Measurements from ENCODE around the gene B3GAT1. TPM values are rescaled to one million over a fixed set of nuclear protein-coding genes. Genes with fewer than 3 reads are reported as not detected.

B3GAT1 gene
- total and polyA plus RNA-seq, 9 donors, result 0.09 to 0.86 (median 0.27) TPM

DNA sequence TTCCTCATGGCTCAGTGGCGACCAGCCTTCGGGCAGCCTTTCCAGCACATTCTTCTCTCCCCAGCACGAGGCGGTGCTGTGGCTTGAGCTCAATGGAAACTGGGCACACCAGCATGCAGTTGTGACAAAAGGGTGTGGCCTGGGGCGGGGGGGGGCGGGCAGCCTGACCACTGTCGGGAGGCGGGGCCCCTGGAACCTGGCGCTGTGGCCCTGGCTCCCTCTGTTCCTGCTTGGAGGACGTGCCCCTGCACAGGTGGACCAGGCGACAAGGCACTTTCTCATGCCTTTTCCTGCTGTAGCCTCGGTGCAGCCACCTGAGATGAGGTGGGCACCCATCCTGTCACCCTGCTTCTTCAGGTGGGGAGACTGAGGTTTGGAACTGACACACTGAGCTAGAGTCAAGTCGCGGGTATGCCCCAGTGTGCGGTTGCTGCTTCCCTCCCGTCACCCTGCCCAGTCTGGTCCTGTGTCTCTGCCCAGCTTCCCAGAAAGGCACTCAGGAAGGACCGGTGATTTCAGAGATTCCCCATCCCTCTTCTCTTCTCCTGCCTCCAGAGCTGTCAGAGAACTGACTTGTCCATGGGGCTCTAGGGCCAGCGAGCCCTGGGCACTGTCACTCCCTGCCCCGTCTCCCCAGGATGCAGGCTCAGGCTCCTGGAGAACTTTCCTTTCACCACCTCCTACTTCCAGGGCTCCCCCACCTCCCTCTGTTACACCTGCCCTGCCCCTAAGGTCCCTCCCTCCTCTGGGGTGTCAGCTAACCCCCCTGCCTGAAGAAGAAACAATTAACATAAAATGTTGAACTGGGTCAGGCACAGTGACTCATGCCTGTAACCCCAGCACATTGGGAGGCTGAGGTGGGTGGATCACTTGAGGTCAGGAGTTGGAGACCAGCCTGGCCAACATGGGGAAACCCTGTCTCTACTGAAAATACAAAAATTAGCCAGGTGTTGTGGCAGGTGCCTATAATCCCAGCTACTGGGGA lies 9.9 kb downstream of the B3GAT1 start:
- Histone ChIP-seq H3K36me3 (ENCODE audit: control insufficient read depth, insufficient read depth, low read length) (no peaks in the 10 kb centered on the region), H3K4me1 (ENCODE audit: control insufficient read depth, insufficient read depth, low read length) (no peaks in the 10 kb centered on the region), H3K27ac (ENCODE audit: low read length) (no peak overlapping the region), H3K9me3 (replicated peaks; ENCODE audit: control insufficient read depth, low read depth, low read length) (no peaks in the 10 kb centered on the region), H3K27me3 (ENCODE audit: control insufficient read depth, insufficient read depth, low read length) (peaks cover 2% of the 10 kb centered on the region), H3K4me3 (ENCODE audit: low read length) (no peak overlapping the region)
- no peak for DNase-seq
- WGBS (ENCODE audit: insufficient coverage), result 68% methylated on average over 16 of the region's 19 CpGs

DNA sequence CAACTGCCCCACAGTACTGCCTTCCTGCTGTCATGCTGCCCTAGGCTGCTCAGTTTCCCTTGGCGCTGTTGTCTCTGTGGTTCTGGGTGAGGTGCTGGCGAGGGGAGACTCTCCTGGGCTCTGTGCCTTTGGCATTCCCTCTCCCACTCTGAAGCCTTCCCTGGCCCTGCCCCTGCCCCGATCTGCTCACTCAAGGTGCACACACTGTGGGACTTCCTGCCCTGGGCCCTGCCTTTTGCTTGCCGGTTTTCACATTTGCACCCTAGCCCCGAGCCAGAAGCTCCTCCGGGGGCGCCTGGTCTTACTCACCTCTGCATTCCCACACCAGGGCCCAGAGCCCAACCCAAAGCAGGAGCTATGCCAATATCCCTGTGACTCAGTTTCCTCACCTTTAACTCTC lies 12.0 kb downstream of the B3GAT1 start:
- no peaks in the 10 kb centered on the region for H3K27me3 ChIP-seq (ENCODE audit: control insufficient read depth, insufficient read depth, low read length)

DNA sequence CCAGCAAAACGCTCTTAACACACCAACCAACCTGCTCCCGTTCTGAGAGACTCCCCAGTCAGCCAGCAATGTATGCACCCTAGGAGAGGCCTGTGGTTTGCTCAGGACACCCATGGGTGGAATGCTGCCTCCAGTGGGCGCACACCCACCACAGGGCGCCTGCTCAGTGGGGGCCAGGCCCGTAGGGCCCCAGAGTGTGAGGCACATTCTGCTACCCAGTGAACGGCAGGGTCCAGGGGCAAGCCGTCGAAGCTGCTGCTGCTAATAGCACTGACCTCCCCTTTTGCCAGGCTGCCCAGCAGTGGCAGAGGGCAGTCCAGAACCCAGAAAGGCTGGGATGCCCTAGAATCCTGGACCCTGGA lies 12.8 kb downstream of the B3GAT1 start:
- Histone ChIP-seq H3K36me3 (ENCODE audit: control insufficient read depth, insufficient read depth, low read length) (no peaks in the 10 kb centered on the region), H3K4me3 (ENCODE audit: low read length) (no peak overlapping the region), H3K27me3 (ENCODE audit: control insufficient read depth, insufficient read depth, low read length) (no peaks in the 10 kb centered on the region), H3K9me3 (replicated peaks; ENCODE audit: control insufficient read depth, low read depth, low read length) (no peaks in the 10 kb centered on the region), H3K4me1 (ENCODE audit: control insufficient read depth, insufficient read depth, low read length) (no peaks in the 10 kb centered on the region), H3K27ac (ENCODE audit: low read length) (no peak overlapping the region)
- no peak for DNase-seq
- WGBS (ENCODE audit: insufficient coverage), result 80% methylated on average over 8 of the region's 8 CpGs

More for the DNA sequence above, 12.0 kb downstream of the B3GAT1 start:
- H3K4me3 ChIP-seq (ENCODE audit: low read length), result no peak overlapping the region
- H3K27ac ChIP-seq (ENCODE audit: low read length), result no peak overlapping the region
- H3K4me1 ChIP-seq (ENCODE audit: control insufficient read depth, insufficient read depth, low read length), result no peaks in the 10 kb centered on the region
- no peak for DNase-seq
- H3K36me3 ChIP-seq (ENCODE audit: control insufficient read depth, insufficient read depth, low read length), result no peaks in the 10 kb centered on the region
- 85% methylated on average over 6 of the region's 7 CpGs for WGBS (ENCODE audit: insufficient coverage)
- H3K9me3 ChIP-seq (replicated peaks; ENCODE audit: control insufficient read depth, low read depth, low read length), result no peaks in the 10 kb centered on the region

DNA sequence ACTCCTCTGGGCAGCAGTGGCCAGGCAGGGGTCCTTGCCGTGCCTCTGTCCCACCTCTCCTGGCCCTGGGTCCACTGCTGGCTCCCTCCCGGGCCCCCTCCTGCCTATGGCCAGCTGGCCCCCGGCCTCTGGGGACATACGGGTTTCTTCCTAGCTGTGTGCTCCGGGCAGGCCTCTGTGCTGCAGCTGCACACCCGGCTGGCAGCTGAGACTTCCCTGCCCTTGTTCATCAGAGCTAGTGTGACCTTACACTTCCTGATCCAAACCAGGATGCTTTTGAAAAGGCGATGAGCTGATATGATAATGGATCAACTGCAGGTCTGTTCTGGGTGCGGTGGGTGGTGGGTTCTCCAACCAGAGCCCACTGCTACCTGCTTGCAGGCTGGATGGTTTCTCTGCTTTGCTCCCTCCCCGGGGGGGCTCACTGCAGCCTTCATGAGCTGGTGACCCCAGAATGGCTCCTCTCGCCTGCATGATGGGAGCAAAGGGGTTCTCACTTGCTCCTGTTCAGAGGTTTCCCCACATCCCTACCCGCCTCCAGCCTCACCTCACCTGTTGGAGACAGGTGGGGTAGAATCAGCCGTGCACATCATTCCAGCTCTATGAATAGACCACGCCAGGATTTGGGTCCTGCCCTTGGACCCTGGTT lies 13.3 kb downstream of the B3GAT1 start:
- no peaks in the 10 kb centered on the region for H3K9me3 ChIP-seq (replicated peaks; ENCODE audit: control insufficient read depth, low read depth, low read length)
- WGBS (ENCODE audit: insufficient coverage), result 61% methylated on average over 11 of the region's 13 CpGs
- H3K4me1 ChIP-seq (ENCODE audit: control insufficient read depth, insufficient read depth, low read length), result no peaks in the 10 kb centered on the region
- no peaks in the 10 kb centered on the region for H3K36me3 ChIP-seq (ENCODE audit: control insufficient read depth, insufficient read depth, low read length)
- H3K27ac ChIP-seq (ENCODE audit: low read length), result no peak overlapping the region
- no peak overlapping the region for H3K4me3 ChIP-seq (ENCODE audit: low read length)
- no peak for DNase-seq
- H3K27me3 ChIP-seq (ENCODE audit: control insufficient read depth, insufficient read depth, low read length), result no peaks in the 10 kb centered on the region

DNA sequence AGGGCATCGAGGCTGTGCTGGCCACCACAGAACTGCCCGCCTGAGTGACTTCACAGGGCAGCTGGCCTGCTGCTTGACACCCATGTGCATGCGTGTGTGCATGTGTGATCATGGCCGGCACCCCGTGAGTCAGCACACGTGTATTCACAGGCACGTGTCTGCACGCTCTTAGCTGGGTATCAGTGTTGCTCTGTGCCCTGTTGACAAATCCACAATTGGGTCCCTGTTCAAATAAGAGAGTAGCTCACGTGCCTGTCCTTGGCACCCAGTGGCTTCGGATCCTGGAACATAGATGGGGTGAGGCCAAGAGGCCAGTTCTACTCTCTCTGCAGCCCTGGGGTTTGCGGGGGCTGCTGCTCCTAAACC lies 14.0 kb downstream of the B3GAT1 start:
- Histone ChIP-seq H3K9me3 (replicated peaks; ENCODE audit: control insufficient read depth, low read depth, low read length) (no peaks in the 10 kb centered on the region), H3K4me3 (ENCODE audit: low read length) (no peak overlapping the region), H3K4me1 (ENCODE audit: control insufficient read depth, insufficient read depth, low read length) (no peaks in the 10 kb centered on the region), H3K27me3 (ENCODE audit: control insufficient read depth, insufficient read depth, low read length) (peaks cover 3% of the 10 kb centered on the region), H3K36me3 (ENCODE audit: control insufficient read depth, insufficient read depth, low read length) (no peaks in the 10 kb centered on the region), H3K27ac (ENCODE audit: low read length) (no peak overlapping the region)
- no peak for DNase-seq
- WGBS (ENCODE audit: insufficient coverage), result 91% methylated on average over 8 of the region's 11 CpGs

DNA sequence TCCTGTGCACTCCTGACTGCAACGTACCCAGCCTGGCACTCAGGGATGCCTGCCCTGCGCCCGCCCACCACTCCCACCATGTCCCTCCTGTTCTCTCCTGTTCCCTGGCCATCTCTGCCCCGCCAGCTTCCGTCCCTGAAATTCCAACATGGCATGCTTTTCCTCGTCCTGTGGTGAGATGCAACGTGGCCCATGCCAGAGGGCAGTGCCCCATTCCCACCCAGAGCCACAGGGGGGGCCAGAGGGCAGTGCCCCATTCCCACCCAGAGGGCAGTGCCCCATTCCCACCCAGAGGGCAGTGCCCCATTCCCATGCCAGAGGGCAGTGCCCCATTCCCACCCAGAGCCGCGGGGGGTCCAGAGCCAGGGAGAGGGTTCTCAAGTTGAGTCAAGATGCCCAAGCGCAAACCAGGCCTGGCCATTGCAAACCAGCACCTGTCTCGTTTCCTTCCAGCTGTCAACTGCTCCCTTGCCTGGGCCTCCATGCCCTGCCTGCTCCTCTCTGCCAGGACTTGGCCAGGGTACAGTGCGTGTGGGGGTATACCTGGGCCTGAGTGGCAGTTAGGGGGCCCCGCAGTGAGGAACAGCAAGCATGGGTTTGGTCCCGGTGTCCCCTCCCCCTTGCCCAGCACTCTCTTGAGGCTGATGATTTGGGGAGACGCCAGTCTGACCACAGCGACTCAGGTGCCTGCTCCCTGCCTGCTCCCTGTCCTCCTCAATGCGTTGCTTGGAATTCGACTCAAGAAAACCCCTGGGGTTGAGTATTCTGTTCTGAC lies 14.6 kb downstream of the B3GAT1 start:
- DNase-seq, result no peak
- H3K9me3 ChIP-seq (replicated peaks; ENCODE audit: control insufficient read depth, low read depth, low read length), result no peaks in the 10 kb centered on the region
- H3K4me3 ChIP-seq (ENCODE audit: low read length), result no peak overlapping the region
- H3K27ac ChIP-seq (ENCODE audit: low read length), result no peak overlapping the region
- no peaks in the 10 kb centered on the region for H3K4me1 ChIP-seq (ENCODE audit: control insufficient read depth, insufficient read depth, low read length)
- 84% methylated on average over 17 of the region's 18 CpGs for WGBS (ENCODE audit: insufficient coverage)
- peaks cover 3% of the 10 kb centered on the region for H3K27me3 ChIP-seq (ENCODE audit: control insufficient read depth, insufficient read depth, low read length)
- H3K36me3 ChIP-seq (ENCODE audit: control insufficient read depth, insufficient read depth, low read length), result no peaks in the 10 kb centered on the region

- Histone ChIP-seq H3K27ac (ENCODE audit: low read length) (no peak overlapping the region), H3K4me1 (ENCODE audit: control insufficient read depth, insufficient read depth, low read length) (no peaks in the 10 kb centered on the region), H3K4me3 (ENCODE audit: low read length) (no peak overlapping the region), H3K36me3 (ENCODE audit: control insufficient read depth, insufficient read depth, low read length) (no peaks in the 10 kb centered on the region), H3K27me3 (ENCODE audit: control insufficient read depth, insufficient read depth, low read length) (peaks cover 5% of the 10 kb centered on the region), H3K9me3 (replicated peaks; ENCODE audit: control insufficient read depth, low read depth, low read length) (no peaks in the 10 kb centered on the region)
- no peak for DNase-seq
- WGBS (ENCODE audit: insufficient coverage), result 88% methylated on average over 12 of the region's 12 CpGs
Observed at GRCh38 chr11:134395002-134395401, 17.0 kb downstream of the B3GAT1 start.

GRCh38 chr11:134394311-134394710 lies 17.7 kb downstream of the B3GAT1 start:
- peaks cover 5% of the 10 kb centered on the region for H3K27me3 ChIP-seq (ENCODE audit: control insufficient read depth, insufficient read depth, low read length)
- 67% methylated on average over 9 of the region's 10 CpGs for WGBS (ENCODE audit: insufficient coverage)

DNA sequence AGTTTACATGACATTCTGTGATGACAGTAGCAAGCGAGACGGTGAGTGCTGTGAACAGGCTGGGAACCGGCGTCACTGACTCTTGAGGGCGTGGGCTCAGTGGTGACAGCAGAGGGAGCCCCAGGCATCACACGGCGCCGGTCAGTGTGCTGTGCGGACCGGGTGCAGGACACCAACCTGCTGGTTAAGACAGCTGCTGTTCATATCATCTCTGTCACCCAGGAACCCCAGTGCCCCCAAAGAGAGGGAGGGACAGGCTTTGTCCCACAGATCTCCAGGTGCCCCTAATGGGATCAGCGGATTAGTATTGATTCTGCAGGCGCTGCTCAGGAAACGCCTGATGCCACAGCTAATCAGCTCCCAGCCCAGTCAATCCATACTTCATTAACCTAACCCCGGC lies 18.4 kb downstream of the B3GAT1 start:
- Histone ChIP-seq H3K27me3 (ENCODE audit: control insufficient read depth, insufficient read depth, low read length) (peaks cover 5% of the 10 kb centered on the region), H3K4me3 (ENCODE audit: low read length) (no peak overlapping the region), H3K4me1 (ENCODE audit: control insufficient read depth, insufficient read depth, low read length) (no peaks in the 10 kb centered on the region), H3K9me3 (replicated peaks; ENCODE audit: control insufficient read depth, low read depth, low read length) (no peaks in the 10 kb centered on the region), H3K27ac (ENCODE audit: low read length) (no peak overlapping the region), H3K36me3 (ENCODE audit: control insufficient read depth, insufficient read depth, low read length) (no peaks in the 10 kb centered on the region)
- 45% methylated on average over 8 of the region's 14 CpGs for WGBS (ENCODE audit: insufficient coverage)
- DNase-seq, result no peak

More at GRCh38 chr11:134394311-134394710, 17.7 kb downstream of the B3GAT1 start:
- no peak overlapping the region for H3K4me3 ChIP-seq (ENCODE audit: low read length)
- no peaks in the 10 kb centered on the region for H3K9me3 ChIP-seq (replicated peaks; ENCODE audit: control insufficient read depth, low read depth, low read length)
- DNase-seq, result no peak
- no peak overlapping the region for H3K27ac ChIP-seq (ENCODE audit: low read length)
- no peaks in the 10 kb centered on the region for H3K4me1 ChIP-seq (ENCODE audit: control insufficient read depth, insufficient read depth, low read length)
- no peaks in the 10 kb centered on the region for H3K36me3 ChIP-seq (ENCODE audit: control insufficient read depth, insufficient read depth, low read length)
